CD4-positive, alpha-beta T cell treated with Interleukin-15 for 4 hours (primary cell): Measurements from ENCODE around the gene SLC25A11.

Experiments used
- DNase-seq: peaks from one replicate; pipeline ENCODE4 v3.0.0-alpha.2; 2020; ENCODE audit warnings: low spot score

SLC25A11 gene

GRCh38 chr17:4966844-4967538, 27.1 kb upstream of the SLC25A11 start:
- DNase-seq = peak; percentile 99

GRCh38 chr17:4965311-4965986, 25.6 kb upstream of the SLC25A11 start:
- no peak for DNase-seq

GRCh38 chr17:4960279-4960922, 20.6 kb upstream of the SLC25A11 start:
- DNase-seq = no peak

- DNase-seq = no peak
These were observed 19.6 kb upstream of the SLC25A11 start for GRCh38 chr17:4959261-4959965.

- no peak for DNase-seq
These were observed 18.3 kb upstream of the SLC25A11 start for GRCh38 chr17:4958102-4958501.

- no peak for DNase-seq
These were observed 16.7 kb upstream of the SLC25A11 start for GRCh38 chr17:4956493-4957061.

GRCh38 chr17:4955091-4955490, 15.2 kb upstream of the SLC25A11 start:
- DNase-seq = no peak

- DNase-seq = no peak
These were observed 13.7 kb upstream of the SLC25A11 start for GRCh38 chr17:4953451-4953961.

- DNase-seq = no peak
These were observed 11.6 kb upstream of the SLC25A11 start for GRCh38 chr17:4951486-4951885.

GRCh38 chr17:4950746-4951204, 10.9 kb upstream of the SLC25A11 start, which contains the start of gene ENO3:
Gene ENO3 (plus strand): TSS chr17:4951119. CDS start chr17:4951830, 711 bp downstream.
- DNase-seq = no peak

GRCh38 chr17:4950075-4950745, 10.4 kb upstream of the SLC25A11 start:
- no peak for DNase-seq

GRCh38 chr17:4949321-4950074, 9.7 kb upstream of the SLC25A11 start:
- DNase-seq = peak; percentile 86

GRCh38 chr17:4948931-4949320, 9.1 kb upstream of the SLC25A11 start:
- peak; percentile 74 for DNase-seq

GRCh38 chr17:4948166-4948930, 8.5 kb upstream of the SLC25A11 start, which contains the start of gene PFN1:
Gene PFN1 (minus strand): TSS chr17:4948530. CDS start chr17:4948394, 136 bp downstream.
- DNase-seq = peak; percentile 94

GRCh38 chr17:4947411-4948165, 7.7 kb upstream of the SLC25A11 start:
- DNase-seq = peak; percentile 64

GRCh38 chr17:4947010-4947410, 7.2 kb upstream of the SLC25A11 start:
- DNase-seq = no peak

- DNase-seq = no peak
These were observed 6.6 kb upstream of the SLC25A11 start for GRCh38 chr17:4946312-4946976.

GRCh38 chr17:4945944-4946280, 6.1 kb upstream of the SLC25A11 start:
- no peak for DNase-seq
